Neural cell (in vitro differentiated cells): ENCODE data around the gene EFEMP2. TPM values are rescaled to one million over a fixed set of nuclear protein-coding genes. Genes with fewer than 3 reads are reported as not detected.
A peak's percentile ranks its signal among the peaks of the same experiment; 100 is the strongest.
"Not testable (repeated sequence)": the region's sequence is repeated elsewhere in the genome, so short reads cannot be mapped to it uniquely, and the experiment has no call there.

Experiments
- H2AFZ ChIP-seq: fragments of 200-600, 300-800 bp; sonication (generic), shearing (Covaris generic); 2 replicates; pipeline ENCODE4 v1.6.0; 2014; ENCODE audit warnings: low read depth, mild to moderate bottlenecking, antibody characterized with exemption, low read length, moderate library complexity
- H3F3A ChIP-seq: fragments of 200-600 bp; shearing (Covaris generic); 2 replicates; pipeline ENCODE4 v1.6.1; 2016; ENCODE audit warnings: mild to moderate bottlenecking, moderate library complexity, mixed read lengths, antibody characterized with exemption, low read length; ENCODE audit not compliant: insufficient read depth, poor library complexity, severe bottlenecking
- H3K27ac ChIP-seq: fragments of 200-600, 300-800 bp; sonication (generic), shearing (Covaris generic); 2 replicates; pipeline ENCODE4 v1.5.1; 2014; ENCODE audit warnings: mild to moderate bottlenecking, low read length, moderate library complexity
- H3K27me3 ChIP-seq: fragments of 300-800, 200-600 bp; sonication (generic), shearing (Covaris generic); 2 replicates; pipeline ENCODE4 v1.6.0; 2014; ENCODE audit warnings: mild to moderate bottlenecking, low read depth, low read length, moderate library complexity; ENCODE audit not compliant: insufficient read depth
- H3K36me3 ChIP-seq: fragments of 300-800, 200-600 bp; sonication (generic), shearing (Covaris generic); 2 replicates; pipeline ENCODE4 v1.5.1; 2014; ENCODE audit warnings: mild to moderate bottlenecking, antibody characterized with exemption, low read length, moderate library complexity; ENCODE audit not compliant: insufficient read depth
- H3K4me2 ChIP-seq: fragments of 300-800, 200-600 bp; sonication (generic), shearing (Covaris generic); 2 replicates; pipeline ENCODE4 v1.6.0; 2014; ENCODE audit warnings: mild to moderate bottlenecking, low read length
- H3K4me3 ChIP-seq: fragments of 300-800, 200-600 bp; sonication (generic), shearing (Covaris generic); 2 replicates; pipeline ENCODE4 v1.5.1; 2014; ENCODE audit warnings: mild to moderate bottlenecking, low read length, moderate library complexity
- H3K79me2 ChIP-seq: fragments of 200-600 bp; shearing (Covaris generic); replicated peaks from 2 replicates; pipeline ENCODE4 v1.6.0; 2014; ENCODE audit warnings: mild to moderate bottlenecking, low read length, moderate library complexity; ENCODE audit not compliant: insufficient read depth
- H3K9ac ChIP-seq: fragments of 300-800, 200-600 bp; sonication (generic), shearing (Covaris generic); 2 replicates; pipeline ENCODE4 v1.6.1; 2016; ENCODE audit warnings: mild to moderate bottlenecking, low read length, mixed read lengths
- H3K9me2 ChIP-seq: fragments of 200-600 bp; shearing (Covaris generic); 2 replicates; pipeline ENCODE4 v1.6.1; 2016; ENCODE audit warnings: mild to moderate bottlenecking, low read length, mixed read lengths; ENCODE audit not compliant: insufficient read depth
- H3K9me3 ChIP-seq: fragments of 200-600, 300-800 bp; sonication (generic), shearing (Covaris generic); 2 replicates; pipeline ENCODE4 v1.6.1; 2016; ENCODE audit warnings: mild to moderate bottlenecking, mixed run types, low read length, moderate library complexity, mixed read lengths
- H4K20me1 ChIP-seq: fragments of 200-600 bp; shearing (Covaris generic); 2 replicates; pipeline ENCODE4 v1.6.1; 2016; ENCODE audit warnings: mild to moderate bottlenecking, mixed run types; ENCODE audit not compliant: insufficient read depth
- CTCF ChIP-seq: fragments of 450-650 bp; IDR thresholded peaks from 2 replicates; pipeline ENCODE4 v1.5.1; 2014; ENCODE audit warnings: antibody characterized with exemption, mild to moderate bottlenecking, moderate library complexity; ENCODE audit not compliant: poor library complexity, severe bottlenecking
- EP300 ChIP-seq: fragments of 450-650 bp; conservative IDR thresholded peaks from 2 replicates; pipeline ENCODE4 v1.6.1; 2014; ENCODE audit warnings: antibody characterized with exemption, mild to moderate bottlenecking, moderate library complexity; ENCODE audit not compliant: poor library complexity, severe bottlenecking
- EZH2 ChIP-seq: fragments of 200-600, 300-800 bp; shearing (Covaris generic), sonication (generic); IDR thresholded peaks from 2 replicates; pipeline ENCODE4 v1.6.1; 2014; ENCODE audit warnings: antibody characterized with exemption, low read length, borderline replicate concordance, mild to moderate bottlenecking; ENCODE audit not compliant: insufficient read depth, poor library complexity, severe bottlenecking
- MXI1 ChIP-seq: fragments of 450-650 bp; conservative IDR thresholded peaks from 2 replicates; pipeline ENCODE4 v1.6.1; 2014; ENCODE audit warnings: antibody characterized with exemption, mild to moderate bottlenecking; ENCODE audit not compliant: poor library complexity, severe bottlenecking
- POLR2AphosphoS5 ChIP-seq: IDR thresholded peaks from 2 replicates; pipeline ENCODE4 v1.6.1; 2012
- RAD21 ChIP-seq: fragments of 450-650 bp; conservative IDR thresholded peaks from 2 replicates; pipeline ENCODE4 v1.6.1; 2014; ENCODE audit warnings: antibody characterized with exemption, mild to moderate bottlenecking, moderate library complexity
- REST ChIP-seq: IDR thresholded peaks from 2 replicates; pipeline ENCODE4 v1.6.1; 2012; ENCODE audit warnings: borderline replicate concordance
- SMC3 ChIP-seq: fragments of 450-650 bp; conservative IDR thresholded peaks from 2 replicates; pipeline ENCODE4 v1.6.1; 2014; ENCODE audit warnings: antibody characterized with exemption, mild to moderate bottlenecking, moderate library complexity; ENCODE audit not compliant: poor library complexity
- TAF1 ChIP-seq: IDR thresholded peaks from 2 replicates; pipeline ENCODE4 v1.6.1; 2012; ENCODE audit warnings: low read depth
- polyA plus RNA-seq: library from polyadenylated mRNA; depleted of rRNA; stranded (reverse); fragments of >200 nt; gene quantifications from 2 replicates; pipeline ENCODE4 v1.2.3, GENCODE V29; 2014

EFEMP2 gene
- polyA plus RNA-seq, 1 donor from 2014 or later: 0.67 TPM

- no peaks in the 10 kb centered on the region for H3K9me3 ChIP-seq
- H3K27me3 ChIP-seq: peaks cover 17% of the 10 kb centered on the region
- H3K27ac ChIP-seq: no peak overlapping the region
- TF ChIP-seq TAF1: no peak
- no peak for TF ChIP-seq SMC3
- TF ChIP-seq CTCF: no peak
- TF ChIP-seq EZH2: no peak
- no peak for TF ChIP-seq POLR2AphosphoS5
- no peak for TF ChIP-seq MXI1
- TF ChIP-seq EP300: no peak
- no peak for TF ChIP-seq RAD21
- TF ChIP-seq REST: no peak
- no peaks in the 10 kb centered on the region for H3K36me3 ChIP-seq
- no peak overlapping the region for H3K4me2 ChIP-seq
- H3K4me3 ChIP-seq: no peak overlapping the region
- H3K9ac ChIP-seq: peak overlapping the region; percentile 26
- H2AFZ ChIP-seq: no peak overlapping the region
- peaks cover 4% of the 10 kb centered on the region for H3F3A ChIP-seq
- no peaks in the 10 kb centered on the region for H3K9me2 ChIP-seq
- no peaks in the 10 kb centered on the region for H4K20me1 ChIP-seq
- H3K79me2 ChIP-seq: no peaks in the 10 kb centered on the region
Measured at GRCh38 chr11:65894034-65894591, 21.5 kb upstream of the EFEMP2 start.

GRCh38 chr11:65892661-65893317, 20.2 kb upstream of the EFEMP2 start:
- Histone ChIP-seq H3K9me3 (no peaks in the 10 kb centered on the region), H3K9me2 (no peaks in the 10 kb centered on the region), H3K27ac (no peak overlapping the region), H3K9ac (no peak overlapping the region), H3K4me2 (no peak overlapping the region), H2AFZ (no peak overlapping the region), H3K27me3 (peaks cover 5% of the 10 kb centered on the region), H3K4me3 (peak overlapping the region; percentile 85), H3K36me3 (no peaks in the 10 kb centered on the region), H3K79me2 (no peaks in the 10 kb centered on the region), H4K20me1 (no peaks in the 10 kb centered on the region), H3F3A (peaks cover 4% of the 10 kb centered on the region)
- TF ChIP-seq SMC3 (no peak), MXI1 (no peak), TAF1 (no peak), EZH2 (no peak), REST (no peak), CTCF (no peak)

- H4K20me1 ChIP-seq, H3K27me3 ChIP-seq, H3K79me2 ChIP-seq, H3K9me3 ChIP-seq, H2AFZ ChIP-seq, H3K4me2 ChIP-seq, H3K36me3 ChIP-seq, H3F3A ChIP-seq, H3K9me2 ChIP-seq, H3K27ac ChIP-seq: not testable (repeated sequence)
- Histone ChIP-seq H3K4me3 (peak overlapping the region; percentile 85), H3K9ac (peak overlapping the region; percentile 90)
Measured at GRCh38 chr11:65892137-65892540, 19.5 kb upstream of the EFEMP2 start.
